HG03159 (cell line): ENCODE measurements around the gene SPNS2.

Experiments
- ATAC-seq: cut with Tn5 transposase; IDR thresholded peaks from one replicate; pipeline ENCODE4 v1.9.1; 2021; ENCODE audit warnings: mild to moderate bottlenecking, moderate library complexity; ENCODE audit not compliant: unreplicated experiment

SPNS2 gene

DNA sequence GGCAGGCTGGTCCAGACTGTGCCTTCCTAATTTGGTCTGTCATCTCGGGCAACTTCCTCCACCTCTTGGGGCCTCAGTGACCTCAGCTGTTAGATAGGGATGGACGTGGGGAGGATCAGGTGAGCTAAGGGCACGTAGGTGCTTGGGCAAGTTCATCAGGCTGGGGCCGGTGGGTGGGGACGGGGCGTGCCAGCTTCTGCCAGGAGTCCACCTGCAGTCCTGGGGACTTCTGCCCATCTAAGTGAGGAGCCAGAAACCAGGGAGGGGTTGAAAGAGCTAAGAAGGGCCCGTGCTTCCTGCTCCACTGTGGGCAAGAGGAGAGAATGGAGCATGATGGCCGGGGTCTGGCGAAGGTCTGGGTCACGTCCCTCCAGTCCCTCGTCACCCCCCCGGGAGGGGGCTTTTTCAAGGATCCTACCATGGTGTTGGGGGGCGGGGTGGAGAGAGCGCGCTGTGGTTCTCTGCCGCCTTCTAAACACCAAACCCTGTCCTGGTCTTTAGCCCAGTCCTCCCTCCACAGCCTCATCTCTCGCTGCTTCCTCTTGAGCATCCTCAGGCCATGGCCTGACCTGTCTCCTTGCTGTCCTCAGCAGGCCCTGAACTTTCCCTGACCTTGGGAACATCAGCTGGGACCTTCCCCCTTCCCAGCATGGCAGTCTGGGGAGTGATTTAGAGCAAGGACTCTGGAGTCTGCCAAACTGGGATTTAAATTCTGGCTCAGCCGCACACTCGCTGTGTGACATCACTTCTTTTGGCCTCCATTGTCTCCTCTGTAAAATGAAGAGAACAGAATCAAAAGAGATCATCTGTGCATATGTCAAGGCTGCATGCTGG, 21.6 kb downstream of the SPNS2 start:
- no peak for ATAC-seq

DNA sequence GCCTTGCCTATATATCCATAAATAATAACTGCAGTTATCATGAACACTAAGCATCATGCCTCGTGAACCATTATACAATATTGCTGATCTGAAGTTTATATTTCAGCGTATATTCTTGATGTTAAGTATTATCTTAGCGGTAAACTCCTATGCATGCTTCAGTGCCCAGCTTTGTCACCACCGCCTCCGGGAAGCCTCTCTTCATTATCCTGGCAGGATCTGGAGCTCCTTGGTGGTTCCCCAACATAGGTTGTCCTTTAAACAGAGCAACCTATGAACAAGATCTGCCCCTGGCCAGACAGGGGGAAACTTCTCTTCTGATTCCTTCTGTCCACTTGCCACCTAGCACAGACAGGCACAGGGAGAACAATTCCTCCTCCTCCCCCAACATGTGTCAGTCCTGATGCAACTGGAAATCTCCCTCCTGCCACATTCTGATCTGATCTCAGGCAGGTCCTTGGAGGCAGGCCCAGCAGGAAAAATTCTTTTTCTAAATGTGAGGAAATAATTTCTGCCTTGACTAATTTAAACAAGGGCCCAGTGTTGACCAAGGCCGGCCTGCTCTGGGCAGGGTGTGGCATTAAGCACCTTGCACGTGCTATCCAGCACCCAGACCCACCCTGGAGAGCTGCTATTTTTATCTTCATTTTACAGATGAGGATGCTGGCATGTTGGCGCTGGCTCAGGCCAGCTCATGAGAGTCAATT, 22.4 kb downstream of the SPNS2 start:
- ATAC-seq = no peak

DNA sequence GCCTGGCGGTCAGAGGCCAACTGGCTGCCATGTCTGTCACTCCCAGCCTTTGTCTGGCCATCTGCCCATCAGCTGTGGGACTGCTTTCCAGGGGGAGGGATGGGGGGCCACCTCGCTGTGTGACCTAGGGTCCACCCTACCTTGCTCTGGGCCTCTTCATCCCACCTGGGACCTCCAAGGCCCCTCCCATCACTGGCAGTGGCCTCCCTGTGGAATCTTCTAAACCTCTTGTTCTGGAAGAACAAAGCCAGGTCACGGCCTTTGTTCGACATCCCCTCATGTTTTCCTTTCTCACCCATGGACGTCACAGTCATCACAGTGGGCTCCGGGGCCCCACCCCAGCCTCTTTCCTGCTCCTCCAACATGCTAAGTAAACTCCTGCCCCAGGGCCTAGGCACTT, 24.0 kb downstream of the SPNS2 start:
- ATAC-seq = no peak

DNA sequence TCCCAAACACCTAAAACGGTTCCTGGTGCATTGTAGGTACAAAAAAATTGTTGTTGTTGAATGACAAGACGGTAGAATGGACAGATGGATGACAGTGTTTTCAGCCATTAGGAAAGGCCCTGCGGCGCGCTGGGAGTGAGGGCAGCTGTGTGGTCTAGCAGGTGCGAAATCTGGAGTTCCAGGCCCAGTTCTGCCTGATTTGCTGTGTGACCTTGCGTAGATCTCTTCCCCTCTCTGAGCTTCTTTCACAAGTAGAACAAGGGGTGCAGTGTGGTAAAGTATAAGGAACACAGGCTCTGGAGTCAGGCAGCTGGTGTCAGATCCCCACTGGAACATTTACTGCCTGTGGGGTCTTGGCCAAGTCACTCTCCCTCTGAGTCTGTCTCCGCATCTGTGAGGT, 25.3 kb downstream of the SPNS2 start:
- ATAC-seq = no peak

DNA sequence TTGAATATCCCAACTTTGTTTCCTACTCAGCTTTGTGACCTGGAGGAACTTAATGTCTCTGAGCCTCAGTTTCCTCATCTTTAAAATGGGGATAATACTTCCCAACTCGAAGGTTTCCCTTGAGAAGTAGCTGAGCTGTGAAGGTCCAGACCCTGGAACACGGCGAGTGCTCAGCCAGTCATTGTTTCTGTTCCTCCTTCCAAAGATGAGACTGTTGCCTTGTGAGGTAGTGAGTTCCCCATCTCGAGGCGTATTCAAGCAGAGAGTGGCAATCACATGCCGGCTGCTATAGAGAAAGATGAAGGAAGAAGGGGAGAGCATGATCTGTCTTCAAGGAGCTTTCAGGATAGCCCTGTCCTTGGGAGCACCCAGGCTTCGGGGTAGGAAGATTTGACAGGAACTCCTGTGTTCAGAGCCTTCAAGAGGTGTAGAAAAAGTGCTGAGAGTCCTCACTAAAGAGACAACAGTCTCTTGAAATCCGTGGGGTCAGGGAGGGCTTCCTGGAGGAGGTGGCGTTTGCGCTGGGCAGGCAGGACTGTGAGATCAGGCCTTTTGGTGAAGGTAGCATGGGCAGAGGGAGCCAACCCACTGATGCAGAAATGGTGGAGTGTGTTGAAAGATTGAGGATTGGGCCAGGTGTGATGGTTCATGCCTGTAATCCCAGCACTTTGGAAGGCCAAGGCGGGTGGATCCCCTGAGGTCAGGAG, 27.2 kb downstream of the SPNS2 start:
- ATAC-seq = no peak

DNA sequence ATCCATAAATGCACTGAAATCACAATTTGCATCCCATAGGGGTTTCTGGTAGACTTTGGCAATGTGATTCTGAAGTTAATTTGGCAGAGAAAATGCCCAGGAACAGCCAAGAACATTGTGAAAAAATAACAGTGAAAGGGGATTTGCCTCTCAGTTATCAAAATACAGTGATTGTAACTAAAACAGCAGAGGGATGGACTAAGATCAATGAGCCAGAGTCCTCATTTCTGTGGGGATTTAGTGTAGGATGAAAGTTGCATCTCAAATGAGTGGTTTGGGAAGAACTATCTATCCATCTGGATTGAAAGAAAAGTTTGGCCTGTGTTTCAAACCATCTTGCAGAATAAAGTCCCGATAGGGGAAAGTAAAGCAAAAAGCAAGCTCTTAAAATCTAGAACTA, 28.5 kb downstream of the SPNS2 start:
- ATAC-seq = no peak

DNA sequence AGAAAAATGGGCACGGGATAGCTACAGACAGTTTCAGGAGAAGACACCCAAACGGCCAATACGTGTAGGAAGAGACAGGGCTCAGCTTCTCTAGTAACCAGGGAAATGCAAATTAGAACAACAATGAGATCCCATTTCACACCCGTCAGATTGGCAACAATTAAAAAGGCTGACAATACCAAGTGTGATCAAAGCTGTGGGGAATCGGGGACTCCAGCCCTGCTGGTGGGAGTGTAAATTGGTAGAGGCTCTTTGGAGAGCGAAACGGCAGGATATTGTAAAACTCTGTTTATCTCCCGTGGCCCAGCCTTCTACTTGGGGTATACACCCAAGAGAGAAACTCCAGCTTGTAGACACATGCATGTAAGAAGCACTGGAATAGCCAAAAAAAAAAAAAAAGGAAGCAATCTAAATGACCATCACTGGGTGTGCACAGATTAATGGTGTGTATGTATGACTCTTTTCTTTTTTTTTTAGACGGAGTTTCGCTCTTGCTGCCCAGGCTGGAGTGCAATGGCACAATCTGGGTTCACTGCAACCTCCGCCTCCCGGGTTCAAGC, 29.0 kb downstream of the SPNS2 start:
- ATAC-seq = no peak

DNA sequence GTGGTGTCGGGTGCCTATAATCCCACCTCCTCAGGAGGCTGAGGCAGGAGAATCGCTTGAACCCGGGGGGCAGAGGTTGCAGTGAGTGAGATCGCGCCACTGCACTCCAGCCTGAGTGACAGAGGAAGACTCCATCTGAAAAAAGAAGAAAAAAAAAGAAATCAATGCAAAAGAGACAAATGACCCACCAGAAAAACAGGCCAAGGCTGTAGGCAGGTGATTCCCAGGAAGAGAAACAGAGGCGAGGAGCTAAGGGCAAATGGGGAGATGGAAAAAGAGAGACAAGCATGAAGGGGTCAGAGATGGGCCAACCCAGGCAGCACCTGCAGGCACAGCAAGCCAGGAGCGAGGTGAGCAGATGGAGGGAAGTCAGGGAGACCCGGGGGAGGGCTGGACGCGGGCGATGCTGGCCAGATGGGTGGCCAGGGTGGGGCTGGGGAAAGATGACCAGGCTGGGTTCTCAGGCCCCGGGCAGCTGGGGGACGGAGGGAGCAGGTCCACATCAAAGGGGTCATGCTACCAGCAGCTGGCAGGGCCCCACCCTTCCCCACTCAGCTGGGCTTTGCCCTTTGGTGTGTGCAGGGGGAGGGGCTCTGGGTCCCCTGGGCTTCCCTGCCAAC, 31.0 kb downstream of the SPNS2 start:
- ATAC-seq = no peak

DNA sequence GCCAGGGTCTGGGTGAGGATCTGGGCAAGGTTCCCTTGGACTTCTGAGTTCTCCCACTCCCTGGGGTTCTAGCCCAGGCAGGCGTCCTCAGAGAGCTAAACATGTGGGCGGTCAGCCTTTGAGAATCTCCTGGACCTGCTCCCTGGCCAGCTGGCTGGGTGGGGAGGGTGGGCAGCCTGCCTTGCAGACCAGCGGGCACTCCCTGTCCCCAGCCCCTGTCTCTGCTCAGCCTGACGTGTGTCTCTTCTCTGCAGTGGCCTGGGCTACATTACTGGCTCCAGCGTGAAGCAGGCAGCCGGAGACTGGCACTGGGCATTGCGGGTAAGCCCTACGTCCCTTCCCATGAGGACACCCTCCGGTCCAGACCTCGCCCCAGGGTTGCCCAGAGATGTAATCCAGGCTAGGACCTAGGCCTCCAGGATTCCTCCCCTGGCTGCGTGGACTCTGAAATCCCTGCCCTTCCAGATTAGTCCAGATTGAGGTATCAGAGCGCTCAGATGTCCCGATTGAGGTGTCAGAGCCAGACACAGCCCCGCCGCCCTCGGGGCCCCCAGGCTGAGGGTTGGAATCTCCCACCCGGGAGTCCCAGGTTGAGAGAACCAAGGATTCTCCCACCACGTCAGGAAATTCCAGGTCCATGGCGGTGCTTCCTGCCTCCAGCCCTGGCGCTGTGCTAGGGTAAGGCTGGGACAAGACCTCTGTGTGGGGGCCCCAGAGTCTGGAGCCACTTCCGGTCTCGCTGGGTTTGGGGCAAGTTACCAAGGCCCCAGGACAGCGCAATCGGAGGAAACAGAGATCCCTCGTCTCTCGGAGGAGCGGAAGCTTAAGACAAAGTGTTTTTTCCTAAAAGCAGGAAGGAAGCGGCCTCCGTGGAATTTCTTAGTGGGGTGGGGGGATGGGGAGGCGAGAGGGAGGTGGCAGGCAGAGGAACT, 32.4 kb downstream of the SPNS2 start:
- ATAC-seq = no peak

DNA sequence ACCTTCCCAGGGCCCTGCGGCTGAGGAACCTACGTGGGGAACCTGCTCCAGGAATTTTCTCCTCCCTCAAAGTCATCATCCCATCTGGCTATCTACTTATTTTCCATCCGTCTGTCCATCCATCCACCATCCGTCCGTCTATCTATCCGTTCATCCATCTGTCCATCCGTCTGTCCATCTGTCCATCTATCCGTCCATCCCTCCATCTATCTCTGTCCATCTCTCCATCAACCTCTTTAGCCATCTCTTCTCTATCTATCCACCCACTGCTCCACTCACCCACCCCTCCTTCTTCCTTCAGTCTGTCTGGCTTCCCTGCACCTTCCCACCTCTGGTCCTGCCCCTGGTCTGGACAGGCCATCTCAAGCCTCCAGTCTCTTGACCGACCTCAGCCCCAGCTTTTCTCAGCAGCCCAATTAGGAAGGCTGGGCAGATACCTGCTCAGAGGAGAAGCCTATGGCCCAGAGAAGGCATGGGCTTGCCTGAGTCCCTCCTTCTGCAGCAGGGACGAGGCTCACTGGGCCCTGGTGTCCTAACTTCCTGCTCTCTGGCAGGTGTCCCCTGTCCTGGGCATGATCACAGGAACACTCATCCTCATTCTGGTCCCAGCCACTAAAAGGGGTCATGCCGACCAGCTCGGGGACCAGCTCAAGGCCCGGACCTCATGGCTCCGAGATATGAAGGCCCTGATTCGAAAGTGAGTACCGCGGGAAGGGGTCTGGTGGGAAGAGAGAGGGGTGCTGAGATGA, 33.5 kb downstream of the SPNS2 start:
- ATAC-seq = no peak

DNA sequence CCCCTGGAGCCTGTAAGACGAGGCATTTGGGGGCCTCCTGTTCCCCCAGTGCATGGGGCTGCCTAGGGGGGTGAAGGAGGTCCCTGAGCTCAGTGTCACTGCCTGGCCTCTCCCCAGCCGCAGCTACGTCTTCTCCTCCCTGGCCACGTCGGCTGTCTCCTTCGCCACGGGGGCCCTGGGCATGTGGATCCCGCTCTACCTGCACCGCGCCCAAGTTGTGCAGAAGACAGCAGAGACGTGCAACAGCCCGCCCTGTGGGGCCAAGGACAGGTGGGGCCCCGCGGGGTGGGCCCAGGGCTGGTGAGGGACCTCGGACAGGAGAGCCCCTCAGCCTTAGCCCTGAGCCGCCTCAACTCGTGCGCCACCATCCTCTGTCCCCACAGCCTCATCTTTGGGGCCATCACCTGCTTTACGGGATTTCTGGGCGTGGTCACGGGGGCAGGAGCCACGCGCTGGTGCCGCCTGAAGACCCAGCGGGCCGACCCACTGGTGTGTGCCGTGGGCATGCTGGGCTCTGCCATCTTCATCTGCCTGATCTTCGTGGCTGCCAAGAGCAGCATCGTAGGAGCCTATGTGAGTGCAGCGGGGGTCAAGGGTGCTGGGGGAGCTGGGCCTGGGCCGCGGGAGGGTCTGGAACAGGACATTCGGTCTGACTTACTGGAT, 34.3 kb downstream of the SPNS2 start:
- ATAC-seq = no peak

DNA sequence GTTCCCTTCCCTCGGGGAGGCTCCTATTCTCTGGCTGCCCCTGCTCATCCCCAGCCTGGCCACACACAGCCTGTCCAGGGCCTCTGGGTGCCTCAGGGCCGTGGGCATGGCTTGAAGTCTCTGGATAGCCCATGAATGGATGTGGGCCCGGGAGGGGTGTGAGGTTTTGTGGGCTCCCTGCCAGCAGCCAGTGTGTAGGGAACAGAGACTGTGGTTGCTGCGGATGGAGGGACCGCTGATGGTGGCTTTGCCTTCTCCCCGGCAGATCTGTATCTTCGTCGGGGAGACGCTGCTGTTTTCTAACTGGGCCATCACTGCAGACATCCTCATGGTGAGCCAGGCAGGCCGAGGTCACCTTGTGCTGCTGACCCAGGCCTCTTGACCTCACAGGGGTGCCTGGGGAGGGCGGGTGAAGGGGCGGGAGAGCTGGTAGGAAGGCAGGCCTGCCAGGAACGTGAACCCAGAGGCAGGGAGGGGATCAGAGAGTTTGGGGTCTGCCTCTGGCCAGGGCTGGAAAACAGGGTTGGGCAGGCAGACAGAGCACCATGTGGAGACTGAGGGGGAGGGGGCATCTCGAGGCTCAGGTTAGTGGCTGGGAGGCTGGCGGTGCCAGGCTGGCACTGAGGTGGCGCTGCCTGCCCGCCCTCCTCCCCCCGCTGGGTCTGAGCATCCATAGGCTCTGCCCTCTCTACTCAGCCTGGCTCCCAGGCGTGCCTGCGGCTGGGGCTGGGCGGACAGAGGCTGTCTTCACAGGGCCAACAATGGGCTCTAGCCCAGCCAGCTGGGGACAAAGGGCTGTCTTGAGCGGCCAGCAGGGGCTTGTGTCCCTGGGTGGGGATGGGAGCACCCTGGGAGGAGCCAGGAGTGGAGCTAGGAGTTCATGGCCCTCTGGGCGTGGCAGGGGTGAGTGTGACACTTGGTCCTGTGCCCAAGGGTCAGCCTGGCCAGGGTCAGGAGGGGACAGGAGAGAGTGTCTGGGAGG, 35.1 kb downstream of the SPNS2 start:
- ATAC-seq = no peak

DNA sequence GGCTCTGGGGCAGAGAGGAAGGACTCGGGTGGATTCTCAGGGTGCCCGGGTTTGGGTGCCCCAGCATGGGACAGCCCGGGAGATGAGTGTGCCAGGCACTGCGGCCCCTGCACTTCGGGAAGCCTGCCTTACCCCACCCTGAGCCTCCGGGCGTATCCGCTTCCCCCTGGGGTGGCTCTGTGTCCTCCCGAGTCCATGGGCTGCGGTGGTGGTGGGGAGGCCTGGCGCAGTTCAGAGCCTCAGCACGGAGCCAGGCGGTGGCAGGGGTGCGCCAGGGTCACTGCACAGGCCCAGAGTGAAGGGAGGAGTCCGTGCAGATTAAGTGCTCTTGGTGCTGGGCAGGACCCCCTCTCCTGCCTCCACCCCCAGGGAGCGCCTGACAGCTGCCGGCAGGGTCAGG, 35.8 kb downstream of the SPNS2 start:
- no peak for ATAC-seq

DNA sequence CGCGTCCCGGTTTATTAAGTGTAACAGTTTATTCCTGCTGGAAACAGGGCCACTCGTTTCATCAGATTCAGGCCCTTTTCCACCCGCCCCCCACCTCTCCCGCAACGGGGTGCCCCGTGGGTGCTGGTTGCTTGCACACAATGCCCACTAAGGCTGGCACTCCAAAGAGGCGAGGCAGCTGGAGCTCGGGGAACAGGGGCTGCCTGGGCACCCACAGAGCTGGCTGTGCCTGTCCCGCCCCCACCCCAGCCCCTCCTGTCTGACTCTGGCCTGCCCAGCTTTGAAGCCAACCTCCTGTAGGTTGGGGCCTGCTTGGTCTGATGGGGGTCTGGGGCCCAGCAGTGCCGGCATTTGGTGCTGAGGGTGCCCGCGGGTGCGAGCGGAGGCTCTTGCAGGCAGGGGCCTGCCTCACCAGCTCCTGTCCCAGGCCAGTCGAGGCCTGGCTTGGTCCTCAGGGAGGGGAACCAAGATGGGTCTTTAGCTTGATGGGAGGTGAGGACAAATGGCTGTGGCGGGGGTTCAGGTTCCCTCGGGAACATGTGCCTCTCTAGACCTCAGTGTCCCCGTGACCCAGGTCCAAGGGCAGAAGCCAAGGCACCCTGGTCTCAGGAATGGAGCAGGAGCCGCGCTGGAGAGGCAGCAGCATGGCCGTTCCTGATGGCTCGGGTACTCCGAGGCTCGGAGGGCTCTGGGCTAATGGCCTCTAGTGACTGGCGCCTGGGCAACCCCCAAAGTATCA, 36.4 kb downstream of the SPNS2 start:
- no peak for ATAC-seq

DNA sequence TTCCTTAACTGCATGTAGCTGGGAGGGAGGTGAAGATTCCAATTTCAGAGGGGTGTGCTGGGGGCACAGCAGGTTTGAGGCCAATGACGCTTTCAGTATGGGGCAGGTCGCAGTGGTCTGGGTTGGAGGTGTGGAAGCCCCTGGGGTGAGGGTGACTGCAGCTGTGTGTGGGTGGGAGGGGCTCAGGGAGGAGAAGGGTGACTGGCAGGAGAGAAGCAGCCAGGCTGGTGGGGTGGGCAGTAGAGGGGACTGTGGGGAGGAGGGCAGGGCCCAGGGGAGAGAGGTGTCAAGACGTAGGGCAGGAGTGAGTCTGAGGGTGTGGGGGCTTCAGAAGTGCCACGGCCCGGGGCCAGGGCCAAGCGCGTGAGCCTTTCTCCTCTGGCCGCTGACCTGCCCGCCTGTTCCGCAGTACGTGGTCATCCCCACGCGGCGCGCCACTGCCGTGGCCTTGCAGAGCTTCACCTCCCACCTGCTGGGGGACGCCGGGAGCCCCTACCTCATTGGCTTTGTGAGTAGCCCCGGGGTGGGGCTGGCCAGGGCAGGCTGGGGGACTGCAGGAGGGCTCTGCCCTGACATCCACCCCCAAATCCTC, 37.1 kb downstream of the SPNS2 start:
- ATAC-seq = no peak

DNA sequence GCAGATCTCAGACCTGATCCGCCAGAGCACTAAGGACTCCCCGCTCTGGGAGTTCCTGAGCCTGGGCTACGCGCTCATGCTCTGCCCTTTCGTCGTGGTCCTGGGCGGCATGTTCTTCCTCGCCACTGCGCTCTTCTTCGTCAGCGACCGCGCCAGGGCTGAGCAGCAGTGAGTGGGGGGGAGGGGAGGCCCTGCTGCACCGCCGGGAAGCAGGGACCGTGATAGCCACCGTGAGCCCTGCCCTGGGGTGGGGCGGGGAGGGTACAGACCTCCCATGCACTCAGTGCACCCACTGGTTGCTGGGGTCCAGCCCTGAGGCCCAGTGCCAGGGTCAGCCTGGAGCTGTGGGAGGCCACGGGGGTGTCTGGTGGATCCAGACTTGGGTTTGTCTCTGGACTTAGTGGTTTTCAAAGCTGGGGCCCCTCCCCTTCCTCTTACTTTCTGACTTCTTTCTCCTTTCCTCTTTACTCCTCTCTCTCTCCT, 37.6 kb downstream of the SPNS2 start:
- ATAC-seq = no peak
